Liver (tissue), 9 donors: ENCODE measurements around the gene FAT2. TPM values are rescaled to one million over a fixed set of nuclear protein-coding genes. Genes with fewer than 3 reads are reported as not detected.
"Not testable (repeated sequence)": the region's sequence is repeated elsewhere in the genome, so short reads cannot be mapped to it uniquely, and the experiment has no call there.

Experiments
- DNase-seq: peaks from one replicate; pipeline ENCODE4 v3.0.0-alpha.2; 2017; ENCODE audit warnings: low spot score
- H3K27ac ChIP-seq, 2 donors: one replicate each; pipeline ENCODE4 v1.7.0; 2013; ENCODE audit warnings: inconsistent platforms in 2 of 2, low read length in 2 of 2, control low read depth in 1 of 2, low read depth in 1 of 2, mild to moderate bottlenecking in 1 of 2
- H3K27me3 ChIP-seq, 4 donors: one replicate each; pipeline versions ENCODE4 v1.6.1 to v1.7.0; 2013; ENCODE audit warnings: low read length in 3 of 4, inconsistent platforms in 1 of 4, mild to moderate bottlenecking in 1 of 4, moderate library complexity in 1 of 4; ENCODE audit not compliant: control insufficient read depth in 4 of 4, insufficient read depth in 4 of 4
- H3K36me3 ChIP-seq, 4 donors: one replicate each; pipeline versions ENCODE4 v1.6.1 to v1.7.0; 2013; ENCODE audit warnings: low read length in 3 of 4, mild to moderate bottlenecking in 3 of 4, low read depth in 1 of 4, moderate library complexity in 1 of 4; ENCODE audit not compliant: control insufficient read depth in 4 of 4, insufficient read depth in 3 of 4
- H3K4me1 ChIP-seq, 4 donors: one replicate each; pipeline versions ENCODE4 v1.6.1 to v1.7.0; 2013; ENCODE audit warnings: low read length in 3 of 4, mild to moderate bottlenecking in 3 of 4, moderate library complexity in 1 of 4; ENCODE audit not compliant: control insufficient read depth in 4 of 4, insufficient read depth in 4 of 4
- H3K4me3 ChIP-seq, 3 donors: one replicate each; pipeline versions ENCODE4 v1.6.1 to v1.7.0; 2013; ENCODE audit warnings: low read length in 3 of 3, control low read depth in 1 of 3, low read depth in 1 of 3, mild to moderate bottlenecking in 1 of 3
- H3K9ac ChIP-seq, 2 donors: one replicate each; pipeline ENCODE4 v1.7.0; 2013; ENCODE audit warnings: low read length in 2 of 2, mild to moderate bottlenecking in 2 of 2, moderate library complexity in 2 of 2, control low read depth in 1 of 2, low read depth in 1 of 2
- H3K9me3 ChIP-seq, 4 donors: one replicate each; pipeline versions ENCODE4 v1.6.1 to v1.7.0; 2013; ENCODE audit warnings: low read length in 3 of 4; ENCODE audit not compliant: control insufficient read depth in 4 of 4
- FOXA1 ChIP-seq: IDR thresholded peaks from 2 replicates; pipeline ENCODE4 v1.6.1; 2016; ENCODE audit warnings: antibody characterized with exemption
- FOXA2 ChIP-seq: IDR thresholded peaks from 2 replicates; pipeline ENCODE4 v1.6.1; 2016; ENCODE audit warnings: antibody characterized with exemption
- JUND ChIP-seq, 2 donors: IDR thresholded peaks; 2 replicates each; pipeline ENCODE4 v1.6.1; 2016; ENCODE audit warnings: antibody characterized with exemption in 2 of 2
- MAX ChIP-seq: IDR thresholded peaks from 2 replicates; pipeline ENCODE4 v1.6.1; 2016; ENCODE audit warnings: antibody characterized with exemption
- NR2F2 ChIP-seq: IDR thresholded peaks from 2 replicates; pipeline ENCODE4 v1.6.1; 2016; ENCODE audit warnings: antibody characterized with exemption
- RAD21 ChIP-seq, 2 donors: IDR thresholded peaks; 2 replicates each; pipeline ENCODE4 v1.6.1; 2016; ENCODE audit warnings: antibody characterized with exemption in 2 of 2, mild to moderate bottlenecking in 2 of 2
- SP1 ChIP-seq: IDR thresholded peaks from 2 replicates; pipeline ENCODE4 v1.6.1; 2018; ENCODE audit warnings: antibody characterized with exemption, mild to moderate bottlenecking
- YY1 ChIP-seq: IDR thresholded peaks from 2 replicates; pipeline ENCODE4 v1.6.1; 2016; ENCODE audit warnings: antibody characterized with exemption, mild to moderate bottlenecking
- WGBS: extraction: QIAGEN DNeasy Blood & Tissue Kit; methylation state at CpG from one replicate; pipeline ENCODE4 v1.1.7; 2013; 5-methylcytosine and 5-hydroxymethylcytosine counted together
- polyA plus RNA-seq, 2 donors: library from polyadenylated mRNA; stranded (reverse) in 1 of 2; unstranded in 1 of 2; fragments of 200-250 nt in 1 of 2; fragments of >200 nt in 1 of 2; fragmentation: Nextera tagmentation in 1 of 2; extraction: Ambion mirVana in 1 of 2; gene quantifications; one replicate each; pipeline versions ENCODE4 v1.2.1 to v1.2.3, GENCODE V29; 2013 to 2015
- total RNA-seq, 2 donors: library from RNA; depleted of rRNA; stranded (reverse); fragments of >200 nt; gene quantifications; one replicate each; pipeline ENCODE4 v1.2.3, GENCODE V29; 2014
- TF ChIP-seq, protein P1 (sequence below): fragments of 150-350 bp; IDR thresholded peaks from 2 replicates; pipeline ENCODE4 v1.5.1; 2017; ENCODE audit warnings: improper control_type of control experiment, low read depth, low read length; ENCODE audit not compliant: missing input control
- TF ChIP-seq, protein P2 (sequence below): IDR thresholded peaks from 2 replicates; pipeline ENCODE4 v1.6.1; 2016; ENCODE audit warnings: antibody characterized with exemption, mild to moderate bottlenecking
- donor health status: healthy.
- donor health status: healthy.
- donor health status: healthy.
- donor health status: healthy.
- donor health status: healthy.

FAT2 gene
- total and polyA plus RNA-seq, 4 donors, result under 0.01 to 0.07 TPM; not detected in 2

DNA sequence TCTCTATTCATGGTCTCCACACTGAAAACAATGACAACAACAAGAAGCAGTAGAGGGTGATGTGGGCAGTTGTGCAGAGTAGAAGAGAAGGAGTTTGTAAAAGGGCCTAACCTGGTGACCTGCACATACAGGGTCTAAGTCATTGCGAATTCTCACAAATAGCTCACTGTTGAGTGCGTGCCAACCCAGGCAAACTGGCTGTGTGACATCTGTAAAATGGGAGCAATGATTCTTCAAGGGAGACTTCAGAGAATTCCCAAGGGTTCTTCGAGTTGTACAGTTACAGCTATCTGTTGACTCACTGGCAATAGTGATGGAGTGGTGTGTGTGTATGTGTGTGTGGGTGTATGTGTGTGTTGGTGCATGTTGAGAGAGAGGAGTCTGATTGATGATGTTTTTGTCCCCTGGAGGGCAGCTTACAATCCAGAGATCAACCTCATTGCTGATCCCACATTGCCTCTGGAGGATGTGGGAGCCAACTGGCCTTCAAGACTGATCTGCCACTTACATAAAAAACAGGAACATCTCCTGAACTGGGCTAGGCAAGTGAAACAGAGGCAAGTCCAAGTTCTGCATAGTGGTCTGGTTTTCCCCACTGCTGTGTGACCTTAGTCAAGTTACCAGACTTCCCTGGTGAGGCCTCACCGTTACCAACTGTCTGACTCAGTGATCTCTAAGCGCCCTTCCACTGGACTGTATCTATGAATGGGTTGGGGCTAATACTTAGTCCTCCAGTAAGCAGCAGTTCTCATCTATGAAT lies 3.2 kb downstream of the FAT2 start:
- Histone ChIP-seq H3K4me3 (no peak overlapping the region), H3K4me1 (no peaks in the 10 kb centered on the region), H3K27ac (no peak overlapping the region), H3K36me3 (no peaks in the 10 kb centered on the region), H3K9me3 (no peaks in the 10 kb centered on the region), H3K9ac (no peak overlapping the region), H3K27me3 (no peaks in the 10 kb centered on the region)
- no peak for DNase-seq
- TF ChIP-seq YY1 (no peak), JUND (IDR thresholded peaks at IDR 0.05) (no peak), SP1 (no peak), RAD21 (IDR thresholded peaks at IDR 0.05) (no peak), NR2F2 (no peak), MAX (no peak), FOXA1 (no peak), FOXA2 (no peak)
- TF ChIP-seq, protein P1, sequence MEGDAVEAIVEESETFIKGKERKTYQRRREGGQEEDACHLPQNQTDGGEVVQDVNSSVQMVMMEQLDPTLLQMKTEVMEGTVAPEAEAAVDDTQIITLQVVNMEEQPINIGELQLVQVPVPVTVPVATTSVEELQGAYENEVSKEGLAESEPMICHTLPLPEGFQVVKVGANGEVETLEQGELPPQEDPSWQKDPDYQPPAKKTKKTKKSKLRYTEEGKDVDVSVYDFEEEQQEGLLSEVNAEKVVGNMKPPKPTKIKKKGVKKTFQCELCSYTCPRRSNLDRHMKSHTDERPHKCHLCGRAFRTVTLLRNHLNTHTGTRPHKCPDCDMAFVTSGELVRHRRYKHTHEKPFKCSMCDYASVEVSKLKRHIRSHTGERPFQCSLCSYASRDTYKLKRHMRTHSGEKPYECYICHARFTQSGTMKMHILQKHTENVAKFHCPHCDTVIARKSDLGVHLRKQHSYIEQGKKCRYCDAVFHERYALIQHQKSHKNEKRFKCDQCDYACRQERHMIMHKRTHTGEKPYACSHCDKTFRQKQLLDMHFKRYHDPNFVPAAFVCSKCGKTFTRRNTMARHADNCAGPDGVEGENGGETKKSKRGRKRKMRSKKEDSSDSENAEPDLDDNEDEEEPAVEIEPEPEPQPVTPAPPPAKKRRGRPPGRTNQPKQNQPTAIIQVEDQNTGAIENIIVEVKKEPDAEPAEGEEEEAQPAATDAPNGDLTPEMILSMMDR, result no peak
- TF ChIP-seq, protein P2, sequence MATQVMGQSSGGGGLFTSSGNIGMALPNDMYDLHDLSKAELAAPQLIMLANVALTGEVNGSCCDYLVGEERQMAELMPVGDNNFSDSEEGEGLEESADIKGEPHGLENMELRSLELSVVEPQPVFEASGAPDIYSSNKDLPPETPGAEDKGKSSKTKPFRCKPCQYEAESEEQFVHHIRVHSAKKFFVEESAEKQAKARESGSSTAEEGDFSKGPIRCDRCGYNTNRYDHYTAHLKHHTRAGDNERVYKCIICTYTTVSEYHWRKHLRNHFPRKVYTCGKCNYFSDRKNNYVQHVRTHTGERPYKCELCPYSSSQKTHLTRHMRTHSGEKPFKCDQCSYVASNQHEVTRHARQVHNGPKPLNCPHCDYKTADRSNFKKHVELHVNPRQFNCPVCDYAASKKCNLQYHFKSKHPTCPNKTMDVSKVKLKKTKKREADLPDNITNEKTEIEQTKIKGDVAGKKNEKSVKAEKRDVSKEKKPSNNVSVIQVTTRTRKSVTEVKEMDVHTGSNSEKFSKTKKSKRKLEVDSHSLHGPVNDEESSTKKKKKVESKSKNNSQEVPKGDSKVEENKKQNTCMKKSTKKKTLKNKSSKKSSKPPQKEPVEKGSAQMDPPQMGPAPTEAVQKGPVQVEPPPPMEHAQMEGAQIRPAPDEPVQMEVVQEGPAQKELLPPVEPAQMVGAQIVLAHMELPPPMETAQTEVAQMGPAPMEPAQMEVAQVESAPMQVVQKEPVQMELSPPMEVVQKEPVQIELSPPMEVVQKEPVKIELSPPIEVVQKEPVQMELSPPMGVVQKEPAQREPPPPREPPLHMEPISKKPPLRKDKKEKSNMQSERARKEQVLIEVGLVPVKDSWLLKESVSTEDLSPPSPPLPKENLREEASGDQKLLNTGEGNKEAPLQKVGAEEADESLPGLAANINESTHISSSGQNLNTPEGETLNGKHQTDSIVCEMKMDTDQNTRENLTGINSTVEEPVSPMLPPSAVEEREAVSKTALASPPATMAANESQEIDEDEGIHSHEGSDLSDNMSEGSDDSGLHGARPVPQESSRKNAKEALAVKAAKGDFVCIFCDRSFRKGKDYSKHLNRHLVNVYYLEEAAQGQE, result no peak
- WGBS, result 92% methylated on average over 5 of the region's 5 CpGs

GRCh38 chr5:151585970-151586369 lies 5.2 kb downstream of the FAT2 start:
- Histone ChIP-seq H3K9me3 (no peaks in the 10 kb centered on the region), H3K36me3 (no peaks in the 10 kb centered on the region), H3K27ac (no peak overlapping the region), H3K4me3 (no peak overlapping the region), H3K27me3 (no peaks in the 10 kb centered on the region), H3K4me1 (no peaks in the 10 kb centered on the region), H3K9ac (no peak overlapping the region)
- no peak for TF ChIP-seq FOXA2
- WGBS, result 83% methylated on average over 10 of the region's 10 CpGs
- DNase-seq, result no peak

GRCh38 chr5:151585344-151585743 lies 5.8 kb downstream of the FAT2 start:
- H3K9me3 ChIP-seq, H3K27ac ChIP-seq, H3K27me3 ChIP-seq, H3K4me3 ChIP-seq, H3K36me3 ChIP-seq, DNase-seq, H3K9ac ChIP-seq, H3K4me1 ChIP-seq: not testable (repeated sequence)
- 73% methylated on average over 4 of the region's 4 CpGs for WGBS
